Measurements from ENCODE around the gene THSD7A. TPM values are rescaled to one million over a fixed set of nuclear protein-coding genes. Genes with fewer than 3 reads are reported as not detected.

THSD7A gene
- not detected for total RNA-seq

- H3K9me3 Mint-ChIP-seq: no peaks in the 10 kb centered on the region
These were observed at the start of gene THSD7A for GRCh38 chr7:11831736-11832495. TSS of gene THSD7A (minus strand) at chr7:11832198. CDS start at chr7:11831946, 252 bp downstream.

GRCh38 chr7:11881680-11882079 is 49.7 kb upstream of the THSD7A start:
- no peaks in the 10 kb centered on the region for H3K27me3 Mint-ChIP-seq
- no peaks in the 10 kb centered on the region for H3K4me1 Mint-ChIP-seq
- H3K9me3 Mint-ChIP-seq: no peaks in the 10 kb centered on the region
- ATAC-seq (ENCODE audit: low read depth): no peak
- H3K36me3 Mint-ChIP-seq: no peaks in the 10 kb centered on the region
- no peak for DNase-seq
- POLR2A ChIA-PET: no interaction called here
- H3K4me3 Mint-ChIP-seq: no peak overlapping the region
- H3K27ac Mint-ChIP-seq: no peak overlapping the region

More at GRCh38 chr7:11831736-11832495, at the start of gene THSD7A:
- POLR2A ChIA-PET: no interaction called here
- ATAC-seq (ENCODE audit: low read depth) (peak; percentile 92), DNase-seq (peak; percentile 43)
- Mint-ChIP-seq H3K27ac (no peak within 1 kb of the TSS), H3K27me3 (peaks cover 39% of the 10 kb centered on the region), H3K36me3 (no peaks in the 10 kb centered on the region), H3K4me3 (peak within 1 kb of the TSS; percentile 63), H3K4me1 (peaks cover 9% of the 10 kb centered on the region)

DNA sequence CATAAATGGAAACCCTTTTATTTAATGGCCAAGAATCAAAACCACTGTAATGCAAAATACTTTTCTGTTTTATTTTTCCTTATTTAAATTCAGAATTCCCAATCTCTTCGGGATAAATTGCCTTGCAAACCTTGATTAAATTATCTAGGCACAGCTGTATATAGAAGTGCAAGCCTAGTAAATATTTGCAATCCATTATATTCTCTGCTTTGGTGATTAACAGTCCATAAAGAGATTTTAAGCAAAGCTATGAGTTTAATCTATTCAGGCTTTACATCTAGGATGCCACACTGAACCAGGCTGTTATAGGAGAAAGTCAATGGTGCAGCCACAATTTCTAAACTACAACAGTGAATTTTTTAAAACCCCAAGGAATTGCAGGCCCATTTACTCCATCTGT is 43.6 kb upstream of the THSD7A start:
- H3K4me1 Mint-ChIP-seq: no peaks in the 10 kb centered on the region
- no peaks in the 10 kb centered on the region for H3K27me3 Mint-ChIP-seq
- H3K36me3 Mint-ChIP-seq: no peaks in the 10 kb centered on the region
- H3K9me3 Mint-ChIP-seq: no peaks in the 10 kb centered on the region
- no peak overlapping the region for H3K4me3 Mint-ChIP-seq
- ATAC-seq (ENCODE audit: low read depth) (no peak), DNase-seq (no peak)
- H3K27ac Mint-ChIP-seq: no peak overlapping the region
- POLR2A ChIA-PET: no interaction called here

DNA sequence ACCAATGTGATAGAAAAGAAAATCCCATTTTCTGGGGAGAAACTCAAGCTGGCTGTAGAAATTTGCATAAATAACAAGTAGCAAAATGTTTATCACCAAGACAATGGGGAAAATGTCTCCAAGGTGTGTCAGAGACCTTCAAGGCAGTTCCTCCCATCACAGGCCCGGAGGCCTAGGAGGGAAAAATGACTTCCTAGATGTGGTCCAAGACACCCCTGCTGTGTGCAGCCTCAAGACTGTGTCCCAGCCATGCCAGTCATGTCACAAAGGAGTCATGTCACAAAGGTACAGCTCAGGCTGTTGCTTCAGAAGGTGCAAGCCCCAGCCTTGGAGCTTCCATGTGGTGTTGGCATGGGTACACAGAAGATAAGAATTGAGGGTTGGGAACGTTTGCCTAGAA is 33.7 kb upstream of the THSD7A start:
- Mint-ChIP-seq H3K27ac (no peak overlapping the region), H3K36me3 (no peaks in the 10 kb centered on the region), H3K9me3 (no peaks in the 10 kb centered on the region), H3K4me1 (no peaks in the 10 kb centered on the region), H3K4me3 (no peak overlapping the region), H3K27me3 (no peaks in the 10 kb centered on the region)
- no peak for ATAC-seq (ENCODE audit: low read depth)
- DNase-seq: no peak
- POLR2A ChIA-PET: no interaction called here

- no peaks in the 10 kb centered on the region for H3K9me3 Mint-ChIP-seq
- H3K4me1 Mint-ChIP-seq: no peaks in the 10 kb centered on the region
- ATAC-seq (ENCODE audit: low read depth) (no peak), DNase-seq (no peak)
- POLR2A ChIA-PET: no interaction called here
- no peak overlapping the region for H3K4me3 Mint-ChIP-seq
- no peaks in the 10 kb centered on the region for H3K36me3 Mint-ChIP-seq
- H3K27ac Mint-ChIP-seq: no peak overlapping the region
- peaks cover 3% of the 10 kb centered on the region for H3K27me3 Mint-ChIP-seq
These were observed 26.8 kb upstream of the THSD7A start for GRCh38 chr7:11858622-11859302.

- DNase-seq: no peak
- Mint-ChIP-seq H3K27ac (no peak overlapping the region), H3K36me3 (no peaks in the 10 kb centered on the region), H3K27me3 (peaks cover 3% of the 10 kb centered on the region), H3K4me1 (no peaks in the 10 kb centered on the region), H3K9me3 (no peaks in the 10 kb centered on the region), H3K4me3 (no peak overlapping the region)
- POLR2A ChIA-PET: no interaction called here
- ATAC-seq (ENCODE audit: low read depth): no peak
These were observed 26.0 kb upstream of the THSD7A start for GRCh38 chr7:11858026-11858425.

DNA sequence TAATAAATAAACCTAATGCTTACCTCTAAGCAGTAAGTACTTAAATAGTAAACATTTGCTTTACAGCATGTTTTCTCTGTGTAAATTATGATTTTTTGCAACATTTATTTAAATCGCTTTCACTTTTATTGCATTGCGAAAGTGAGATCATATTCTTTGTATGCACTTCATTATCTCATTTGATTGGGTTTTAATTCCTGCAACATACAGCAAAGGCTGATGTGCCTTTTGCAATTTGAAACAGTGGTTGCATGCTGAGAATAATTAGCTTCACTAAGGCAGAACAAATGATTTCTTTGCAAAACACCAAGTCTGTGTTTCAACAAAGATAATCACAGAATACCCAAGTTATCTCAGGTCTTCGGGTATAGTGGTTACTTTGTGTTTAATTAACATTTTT is 16.3 kb upstream of the THSD7A start:
- Mint-ChIP-seq H3K9me3 (no peaks in the 10 kb centered on the region), H3K27ac (no peak overlapping the region), H3K36me3 (no peaks in the 10 kb centered on the region), H3K4me3 (no peak overlapping the region), H3K4me1 (no peaks in the 10 kb centered on the region), H3K27me3 (no peaks in the 10 kb centered on the region)
- ATAC-seq (ENCODE audit: low read depth): no peak
- no peak for DNase-seq
- POLR2A ChIA-PET: no interaction called here

GRCh38 chr7:11847336-11847735 is 15.3 kb upstream of the THSD7A start:
- Mint-ChIP-seq H3K27me3 (no peaks in the 10 kb centered on the region), H3K27ac (no peak overlapping the region), H3K9me3 (no peaks in the 10 kb centered on the region), H3K4me3 (no peak overlapping the region), H3K4me1 (no peaks in the 10 kb centered on the region), H3K36me3 (no peaks in the 10 kb centered on the region)
- ATAC-seq (ENCODE audit: low read depth): no peak
- POLR2A ChIA-PET: no interaction called here
- DNase-seq: no peak

GRCh38 chr7:11846361-11846955 is 14.5 kb upstream of the THSD7A start:
- DNase-seq: no peak
- no peaks in the 10 kb centered on the region for H3K27me3 Mint-ChIP-seq
- POLR2A ChIA-PET: no interaction called here

DNA sequence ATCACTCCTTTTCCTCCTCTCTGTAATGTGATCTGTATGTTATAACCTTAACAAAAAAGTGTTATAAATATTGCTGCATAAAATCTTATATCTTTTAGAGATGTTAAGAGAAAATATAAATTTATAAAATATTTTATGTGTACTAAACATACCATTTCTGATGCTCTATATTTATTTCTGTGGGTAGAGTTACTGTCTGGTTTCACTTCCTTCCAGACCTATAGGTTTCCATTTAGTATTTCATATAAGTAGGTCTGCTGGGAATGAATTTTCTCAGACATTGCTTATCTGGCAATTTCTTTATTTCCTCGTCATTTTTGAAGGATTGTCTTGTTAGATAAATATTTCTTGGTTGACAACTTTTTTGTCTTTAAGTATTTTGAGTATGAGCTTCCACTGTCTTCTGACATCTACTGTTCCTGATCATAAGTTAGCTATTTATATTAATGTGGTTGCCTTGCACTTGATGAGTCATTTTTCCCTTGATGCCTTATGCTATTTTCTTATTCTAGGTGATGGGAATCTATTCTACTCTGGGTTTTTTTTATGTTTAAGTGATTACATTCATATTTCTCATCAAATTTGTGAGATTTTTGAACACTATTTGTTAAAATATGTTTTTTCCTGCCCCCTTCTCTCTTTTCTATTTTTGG is 11.2 kb upstream of the THSD7A start:
- ATAC-seq (ENCODE audit: low read depth) (no peak), DNase-seq (no peak)
- Mint-ChIP-seq H3K4me3 (no peak overlapping the region), H3K36me3 (no peaks in the 10 kb centered on the region), H3K27ac (no peak overlapping the region), H3K9me3 (no peaks in the 10 kb centered on the region), H3K4me1 (no peaks in the 10 kb centered on the region), H3K27me3 (no peaks in the 10 kb centered on the region)
- POLR2A ChIA-PET: no interaction called here

More at GRCh38 chr7:11846361-11846955, 14.5 kb upstream of the THSD7A start:
- Mint-ChIP-seq H3K36me3 (no peaks in the 10 kb centered on the region), H3K27ac (no peak overlapping the region), H3K4me1 (no peaks in the 10 kb centered on the region), H3K9me3 (no peaks in the 10 kb centered on the region), H3K4me3 (no peak overlapping the region)
- ATAC-seq (ENCODE audit: low read depth): no peak

DNA sequence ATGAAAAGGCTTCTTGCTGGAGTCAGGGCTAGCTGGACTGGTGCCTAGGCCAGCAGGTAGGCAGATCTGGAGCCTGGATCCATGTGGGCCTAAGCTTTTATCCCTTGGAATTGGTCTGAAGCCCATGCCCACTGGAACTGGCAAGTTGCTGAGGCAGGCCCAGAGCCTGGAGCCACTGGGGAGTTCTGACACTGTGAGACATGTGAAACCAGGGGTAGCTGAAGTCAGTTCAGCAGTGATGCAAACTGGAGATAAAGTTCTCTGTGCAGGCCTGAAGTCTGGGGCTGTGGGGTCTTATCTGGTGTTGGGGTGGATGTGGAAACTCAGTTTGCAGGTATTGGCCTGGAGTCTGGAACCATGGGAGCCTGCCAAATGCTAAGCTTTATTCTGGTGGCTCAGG is 9.7 kb upstream of the THSD7A start:
- POLR2A ChIA-PET: no interaction called here
- no peaks in the 10 kb centered on the region for H3K4me1 Mint-ChIP-seq
- H3K27me3 Mint-ChIP-seq: no peaks in the 10 kb centered on the region
- H3K27ac Mint-ChIP-seq: no peak overlapping the region
- no peak for DNase-seq
- no peak overlapping the region for H3K4me3 Mint-ChIP-seq
- H3K9me3 Mint-ChIP-seq: no peaks in the 10 kb centered on the region
- ATAC-seq (ENCODE audit: low read depth): no peak
- no peaks in the 10 kb centered on the region for H3K36me3 Mint-ChIP-seq

DNA sequence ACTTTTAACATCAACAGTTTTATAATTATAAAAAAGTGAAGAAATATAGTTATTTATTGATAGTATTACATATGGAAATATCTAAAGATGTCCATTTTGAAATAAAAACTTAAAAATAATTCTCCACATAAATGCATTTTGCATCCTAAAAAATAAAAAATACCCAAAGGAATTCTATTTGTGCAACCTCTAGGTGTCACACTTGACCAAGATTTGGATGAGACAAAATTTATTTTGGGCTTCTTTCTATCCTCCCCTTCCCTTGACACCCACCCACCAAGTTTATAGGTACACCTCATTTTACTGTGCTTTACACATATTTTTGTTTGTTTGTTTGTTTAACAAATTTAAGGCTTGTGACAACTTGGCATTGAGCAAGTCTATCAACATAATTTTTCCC is 3.3 kb upstream of the THSD7A start:
- ATAC-seq (ENCODE audit: low read depth) (no peak), DNase-seq (no peak)
- Mint-ChIP-seq H3K27ac (no peak overlapping the region), H3K4me3 (no peak overlapping the region), H3K27me3 (peaks cover 31% of the 10 kb centered on the region), H3K36me3 (no peaks in the 10 kb centered on the region), H3K4me1 (peaks cover 9% of the 10 kb centered on the region), H3K9me3 (no peaks in the 10 kb centered on the region)
- POLR2A ChIA-PET: no interaction called here

GRCh38 chr7:11833431-11833830 is 1.4 kb upstream of the THSD7A start:
- H3K27me3 Mint-ChIP-seq: peaks cover 39% of the 10 kb centered on the region
- H3K27ac Mint-ChIP-seq: no peak overlapping the region
- H3K4me3 Mint-ChIP-seq: no peak overlapping the region
- no peaks in the 10 kb centered on the region for H3K36me3 Mint-ChIP-seq
- ATAC-seq (ENCODE audit: low read depth): no peak
- POLR2A ChIA-PET: no interaction called here
- no peak for DNase-seq
- H3K9me3 Mint-ChIP-seq: no peaks in the 10 kb centered on the region
- peaks cover 9% of the 10 kb centered on the region for H3K4me1 Mint-ChIP-seq

All from activated naive CD8-positive, alpha-beta T cell treated with anti-CD3 and anti-CD28 coated beads, Interleukin-2, amount 10 ng/mL, durations not matched to agents 7 days and 5 days (primary cell).